NCI-H345 treated with DMSO at 0.1 percent for 48 hours (cell line): ENCODE results near the gene SMARCA1.
A peak's percentile ranks its signal among the peaks of the same experiment; 100 is the strongest.
"Not testable (repeated sequence)": the region's sequence is repeated elsewhere in the genome, so short reads cannot be mapped to it uniquely, and the experiment has no call there.

Source experiments
- DNase-seq: peaks from one replicate; lab custom pipeline; 2025; ENCODE audit not compliant: unreplicated experiment; lab: John Stamatoyannopoulos, UW

Gene SMARCA1, protein sequence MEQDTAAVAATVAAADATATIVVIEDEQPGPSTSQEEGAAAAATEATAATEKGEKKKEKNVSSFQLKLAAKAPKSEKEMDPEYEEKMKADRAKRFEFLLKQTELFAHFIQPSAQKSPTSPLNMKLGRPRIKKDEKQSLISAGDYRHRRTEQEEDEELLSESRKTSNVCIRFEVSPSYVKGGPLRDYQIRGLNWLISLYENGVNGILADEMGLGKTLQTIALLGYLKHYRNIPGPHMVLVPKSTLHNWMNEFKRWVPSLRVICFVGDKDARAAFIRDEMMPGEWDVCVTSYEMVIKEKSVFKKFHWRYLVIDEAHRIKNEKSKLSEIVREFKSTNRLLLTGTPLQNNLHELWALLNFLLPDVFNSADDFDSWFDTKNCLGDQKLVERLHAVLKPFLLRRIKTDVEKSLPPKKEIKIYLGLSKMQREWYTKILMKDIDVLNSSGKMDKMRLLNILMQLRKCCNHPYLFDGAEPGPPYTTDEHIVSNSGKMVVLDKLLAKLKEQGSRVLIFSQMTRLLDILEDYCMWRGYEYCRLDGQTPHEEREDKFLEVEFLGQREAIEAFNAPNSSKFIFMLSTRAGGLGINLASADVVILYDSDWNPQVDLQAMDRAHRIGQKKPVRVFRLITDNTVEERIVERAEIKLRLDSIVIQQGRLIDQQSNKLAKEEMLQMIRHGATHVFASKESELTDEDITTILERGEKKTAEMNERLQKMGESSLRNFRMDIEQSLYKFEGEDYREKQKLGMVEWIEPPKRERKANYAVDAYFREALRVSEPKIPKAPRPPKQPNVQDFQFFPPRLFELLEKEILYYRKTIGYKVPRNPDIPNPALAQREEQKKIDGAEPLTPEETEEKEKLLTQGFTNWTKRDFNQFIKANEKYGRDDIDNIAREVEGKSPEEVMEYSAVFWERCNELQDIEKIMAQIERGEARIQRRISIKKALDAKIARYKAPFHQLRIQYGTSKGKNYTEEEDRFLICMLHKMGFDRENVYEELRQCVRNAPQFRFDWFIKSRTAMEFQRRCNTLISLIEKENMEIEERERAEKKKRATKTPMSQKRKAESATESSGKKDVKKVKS

DNA sequence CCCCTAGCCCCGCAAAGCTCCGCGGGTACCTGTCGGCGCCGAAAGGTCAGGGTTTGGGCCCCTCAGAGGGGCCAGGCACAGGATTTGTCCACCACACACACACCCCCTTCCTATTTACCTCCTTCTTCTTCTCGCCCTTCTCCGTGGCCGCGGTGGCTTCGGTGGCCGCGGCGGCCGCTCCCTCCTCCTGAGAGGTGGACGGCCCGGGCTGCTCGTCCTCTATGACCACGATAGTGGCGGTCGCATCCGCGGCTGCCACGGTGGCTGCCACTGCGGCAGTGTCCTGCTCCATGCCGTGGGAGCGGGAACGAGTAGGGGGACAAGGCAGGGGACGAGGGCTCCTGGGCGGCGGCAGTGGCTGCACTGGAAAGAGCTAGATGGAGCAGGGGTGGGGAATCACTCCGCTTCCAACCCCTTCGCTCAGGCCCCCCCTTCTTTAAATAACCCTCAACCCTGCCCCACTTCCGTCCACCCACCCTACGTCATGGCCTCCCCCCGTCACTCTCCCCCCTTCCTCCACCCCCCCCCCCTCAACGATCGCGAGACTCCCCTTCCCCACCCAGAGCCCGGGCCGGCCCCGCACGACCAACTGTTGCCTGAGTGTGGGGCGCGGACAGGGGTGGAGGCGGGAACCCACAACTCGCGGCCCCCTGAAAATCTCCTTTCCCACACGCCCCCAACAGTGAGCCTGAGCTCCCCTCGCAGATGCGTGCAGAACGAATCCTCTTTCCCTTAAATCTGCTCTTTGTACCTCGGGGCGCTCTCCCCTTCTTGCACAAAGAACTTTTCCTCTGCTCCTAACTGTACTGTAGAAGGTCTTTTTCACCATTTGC, at the start of gene SMARCA1:
Gene SMARCA1 (minus strand): TSS at position 412 of the 833 bp plus-strand sequence. CDS start 120 bp downstream, at position 292.
- no peak for DNase-seq

DNA sequence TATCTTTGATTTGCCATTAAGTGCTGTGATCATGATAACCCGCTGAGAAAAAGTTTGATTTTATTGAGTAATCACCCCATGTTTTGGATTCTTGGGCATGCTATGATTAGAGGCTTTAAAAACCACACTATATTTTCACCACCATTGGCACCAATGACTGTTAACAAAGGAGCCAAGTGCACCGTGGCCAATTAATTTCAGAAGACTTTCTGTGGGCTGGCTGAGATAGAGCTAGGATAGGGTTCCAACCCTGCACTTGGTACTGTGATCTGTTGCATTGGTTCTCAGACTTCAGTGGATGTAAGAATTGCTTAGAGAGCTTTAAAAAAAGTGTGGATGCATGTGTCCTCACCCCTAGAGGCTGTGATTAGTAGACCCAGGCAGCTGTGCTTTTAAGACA, 49.1 kb upstream of the SMARCA1 start:
- DNase-seq, result no peak

DNA sequence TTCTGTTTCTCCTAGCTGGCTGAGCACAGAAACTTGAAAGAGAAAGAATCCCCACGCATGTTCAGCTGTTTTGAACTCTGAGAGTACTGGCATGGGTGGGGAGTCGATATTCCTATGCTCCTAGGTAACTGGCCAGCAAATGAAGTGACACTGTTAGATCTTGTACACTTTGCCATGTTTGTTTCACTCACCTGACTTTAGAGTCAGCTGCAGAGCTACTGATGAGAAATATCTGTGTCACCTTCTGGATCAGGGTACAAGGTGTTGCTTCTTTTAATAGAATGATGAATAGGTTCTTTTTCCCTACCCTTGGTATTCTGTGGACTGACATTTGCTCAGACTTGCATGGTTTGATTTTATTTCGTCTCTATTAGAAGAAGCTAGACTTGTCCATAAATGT, 45.1 kb upstream of the SMARCA1 start:
- DNase-seq, result no peak

DNA sequence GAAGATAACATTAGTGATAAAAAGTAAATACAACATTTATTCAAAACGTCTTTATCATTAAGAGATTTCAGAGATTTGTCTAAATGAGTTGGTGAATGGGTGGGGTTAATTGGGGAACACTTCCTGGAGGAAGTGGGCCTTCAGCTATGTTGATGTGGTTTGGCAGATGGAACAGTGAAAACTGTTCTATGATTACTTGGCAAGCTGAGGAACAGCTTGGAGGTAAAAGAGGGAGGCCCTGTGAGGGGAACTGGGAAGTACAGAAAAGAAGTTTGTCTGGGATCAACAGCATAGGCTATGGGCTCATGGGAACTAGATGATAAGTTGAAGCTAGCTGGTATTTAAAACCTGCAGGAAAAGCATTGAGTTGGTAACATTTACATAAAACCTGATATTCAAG, 42.8 kb upstream of the SMARCA1 start:
- no peak for DNase-seq

DNA sequence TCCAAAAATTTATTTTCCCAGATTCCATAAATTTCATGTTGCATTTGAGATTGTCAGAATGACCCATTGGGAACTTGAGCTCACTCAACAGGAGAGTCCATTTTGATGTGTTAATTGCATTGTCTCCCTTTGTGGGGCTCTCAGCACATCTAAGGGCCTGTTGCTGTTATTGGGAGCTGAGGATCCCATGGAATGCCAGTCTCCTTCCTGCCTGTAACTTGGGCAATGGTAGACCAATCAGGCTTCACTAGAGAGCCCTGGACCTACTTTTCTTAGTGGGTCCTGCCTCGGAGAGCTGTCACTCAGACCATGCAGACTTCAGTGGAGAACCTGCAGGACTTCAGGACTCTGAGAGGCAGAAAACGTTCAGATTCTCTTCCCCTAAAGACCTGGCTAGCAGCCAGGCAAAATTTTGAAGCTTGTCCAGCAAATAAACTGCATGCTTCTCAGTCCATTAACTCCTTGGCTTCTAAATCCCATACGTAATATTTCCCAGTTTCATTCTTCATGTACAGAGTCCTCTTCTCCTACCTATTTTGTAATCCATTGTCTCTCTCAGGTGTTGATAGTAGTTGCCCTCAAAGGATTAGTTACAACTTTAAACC, 41.9 kb upstream of the SMARCA1 start:
- no peak for DNase-seq

DNA sequence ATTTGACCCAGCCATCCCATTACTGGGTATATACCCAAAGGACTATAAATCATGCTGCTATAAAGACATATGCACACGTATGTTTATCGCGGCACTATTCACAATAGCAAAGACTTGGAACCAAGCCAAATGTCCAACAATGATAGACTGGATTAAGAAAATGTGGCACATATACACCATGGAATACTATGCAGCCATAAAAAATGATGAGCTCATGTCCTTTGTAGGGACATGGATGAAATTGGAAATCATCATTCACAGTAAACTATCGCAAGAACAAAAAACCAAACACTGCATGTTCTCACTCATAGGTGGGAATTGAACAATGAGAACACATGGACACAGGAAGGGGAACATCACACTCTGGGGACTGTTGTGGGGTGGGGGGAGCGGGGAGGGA, 41.1 kb upstream of the SMARCA1 start:
- DNase-seq, result not testable (repeated sequence)

DNA sequence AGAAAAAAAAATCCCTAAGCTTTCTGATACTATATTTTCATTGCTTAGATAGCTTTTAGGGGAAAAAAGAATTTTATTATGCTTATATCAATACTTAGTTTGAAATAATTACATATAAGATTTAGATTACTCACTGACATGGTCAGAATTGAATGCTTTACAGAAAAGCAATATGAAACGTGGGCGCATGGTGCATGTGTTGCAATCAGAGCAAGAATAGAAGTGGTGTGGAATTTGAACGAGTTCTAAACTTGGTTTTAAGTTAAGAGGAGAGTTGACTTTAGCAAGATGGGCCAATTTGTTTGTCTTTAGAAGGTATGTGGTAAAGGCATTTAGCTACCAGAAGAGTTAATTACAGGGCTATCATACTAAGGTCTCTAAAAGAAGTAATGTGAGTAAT, 38.2 kb upstream of the SMARCA1 start:
- no peak for DNase-seq

DNA sequence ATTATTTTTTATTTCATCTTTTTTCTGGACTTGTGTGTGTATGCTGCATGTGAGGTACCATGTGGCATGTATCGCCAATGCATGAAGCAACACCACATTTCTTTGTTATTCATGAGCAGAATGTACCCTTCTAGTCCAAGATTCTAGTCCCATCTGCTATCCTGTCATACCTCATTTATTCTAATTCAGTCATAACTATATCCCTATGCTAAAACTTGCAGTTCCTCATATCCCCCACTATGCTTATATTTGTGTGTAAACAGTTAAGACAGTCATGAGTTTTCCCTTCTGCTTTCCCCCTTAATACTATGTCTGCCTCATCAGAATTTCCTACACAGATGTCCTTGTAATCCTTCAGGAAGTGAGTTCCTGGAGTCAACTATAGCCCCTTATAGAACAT, 36.5 kb upstream of the SMARCA1 start:
- DNase-seq, result no peak

DNA sequence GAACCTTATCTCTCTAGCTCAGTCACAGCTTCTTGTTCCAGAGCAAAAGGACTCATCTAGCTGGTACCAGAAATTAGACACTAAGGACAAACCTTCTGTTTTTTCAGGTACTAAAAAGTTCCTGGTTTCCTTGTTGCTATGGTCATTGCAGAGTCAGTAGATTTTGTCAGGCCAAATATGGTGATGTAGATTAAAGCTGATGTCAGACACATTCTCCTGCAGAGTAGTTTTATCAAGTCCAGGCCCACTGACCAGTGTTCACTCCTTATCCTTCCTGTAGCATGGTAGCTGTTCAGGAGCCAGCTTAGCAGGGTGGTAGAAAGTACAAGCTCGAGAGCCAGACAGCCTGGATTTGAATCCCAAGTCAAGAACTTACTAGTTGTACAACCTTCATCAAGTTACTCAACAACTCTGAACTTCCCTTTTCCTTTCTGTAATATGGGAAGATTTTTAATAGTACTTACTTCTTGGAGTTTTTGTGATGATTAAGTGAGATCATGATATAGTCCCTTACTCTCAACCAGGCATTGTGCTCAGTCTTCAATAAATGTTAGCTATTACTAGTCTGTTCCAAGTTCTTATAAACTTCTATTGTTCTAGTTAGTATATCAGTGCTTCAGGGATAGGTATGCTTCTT, 34.7 kb upstream of the SMARCA1 start:
- DNase-seq, result no peak

DNA sequence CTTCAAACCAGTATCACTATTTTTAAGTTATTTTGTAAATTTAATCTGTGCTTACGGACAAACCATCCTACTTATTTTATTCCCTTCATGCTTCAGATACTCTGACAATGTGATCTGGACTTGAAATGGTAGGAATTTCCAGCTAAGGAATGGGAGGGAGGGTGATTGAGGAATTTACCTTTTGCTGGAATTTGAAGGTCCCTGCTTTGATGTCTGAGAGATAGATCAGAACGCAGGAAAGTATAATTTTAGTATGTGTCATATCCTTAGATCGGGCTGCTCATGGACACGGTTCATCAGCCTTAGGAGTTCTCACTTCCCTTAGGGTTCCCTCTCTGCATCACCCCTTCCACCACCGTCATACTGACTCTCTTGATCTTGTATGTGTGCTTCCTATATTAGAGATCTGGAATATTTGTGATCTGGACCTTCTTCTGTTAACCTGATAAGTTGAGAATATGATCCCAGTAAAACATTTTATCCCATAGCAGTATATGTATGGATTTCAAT, 33.6 kb upstream of the SMARCA1 start:
- DNase-seq, result no peak

DNA sequence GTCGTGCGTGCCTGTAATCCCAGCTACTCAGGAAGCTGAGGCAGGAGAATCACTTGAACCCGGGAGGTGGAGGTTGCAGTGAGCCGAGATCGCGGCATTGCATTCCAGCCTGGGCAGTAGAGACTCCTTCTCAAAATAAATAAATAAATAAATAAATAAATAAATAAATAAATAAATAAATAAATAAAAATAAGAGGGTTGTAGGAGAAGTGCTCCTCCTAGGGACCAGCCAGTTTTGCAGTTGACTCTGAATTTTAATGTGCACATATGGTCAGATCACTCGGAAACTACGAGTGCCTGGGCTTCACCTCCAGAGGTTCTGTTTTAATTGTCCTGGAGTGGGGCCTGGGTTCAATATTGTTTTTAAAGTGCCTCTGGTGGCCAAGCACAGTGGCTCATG, 31.5 kb upstream of the SMARCA1 start:
- not testable (repeated sequence) for DNase-seq

DNA sequence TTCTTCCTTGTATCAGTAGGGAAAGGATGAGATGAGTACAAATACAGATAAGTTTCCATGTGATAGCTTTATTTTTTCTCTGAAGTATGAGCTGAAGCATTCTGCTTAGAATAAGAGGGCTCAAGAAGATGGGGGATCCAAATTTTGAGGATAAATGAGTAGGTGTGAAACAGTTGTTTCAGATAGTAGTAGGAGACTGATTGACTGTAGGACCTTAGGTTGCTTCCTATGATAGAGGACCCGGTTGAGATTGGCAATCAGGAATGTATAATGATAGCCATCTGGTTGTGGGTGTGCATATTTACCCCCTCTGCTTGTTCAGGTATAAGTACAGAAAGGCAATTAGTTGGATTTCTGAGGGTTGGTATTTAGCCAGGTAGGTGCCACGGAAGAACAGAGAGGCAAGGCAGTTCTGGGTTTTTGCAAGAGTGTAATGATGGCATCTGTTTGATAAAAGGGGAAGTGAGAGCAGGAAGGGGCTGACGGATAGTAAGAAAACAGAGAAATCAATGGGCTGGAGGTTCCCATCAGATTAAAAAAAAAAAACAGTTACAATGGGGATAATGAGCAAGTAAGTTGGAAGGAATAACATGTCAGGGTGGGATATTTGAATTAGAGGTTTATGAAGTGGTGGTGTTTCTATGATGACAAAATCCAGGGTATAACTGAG, 30.5 kb upstream of the SMARCA1 start:
- DNase-seq, result no peak

DNA sequence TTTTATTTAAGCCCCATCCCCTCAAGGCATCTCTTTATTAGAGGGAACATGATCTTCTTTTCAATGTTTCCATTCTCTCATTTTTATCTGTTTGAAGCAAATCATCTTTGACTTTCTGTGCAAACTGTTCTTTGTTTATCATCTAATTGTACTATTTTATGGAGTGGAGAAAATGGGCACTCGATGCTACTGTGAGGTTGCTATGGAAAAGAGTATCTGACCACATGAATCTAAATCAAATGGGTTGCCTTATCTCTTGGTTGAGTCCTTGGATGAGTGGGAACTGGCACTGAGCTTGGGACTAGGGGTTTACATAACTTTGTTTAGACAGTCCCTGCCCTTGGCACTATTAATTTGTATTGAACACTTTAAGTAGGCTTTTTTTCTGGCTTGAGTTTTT, 25.8 kb upstream of the SMARCA1 start:
- no peak for DNase-seq

DNA sequence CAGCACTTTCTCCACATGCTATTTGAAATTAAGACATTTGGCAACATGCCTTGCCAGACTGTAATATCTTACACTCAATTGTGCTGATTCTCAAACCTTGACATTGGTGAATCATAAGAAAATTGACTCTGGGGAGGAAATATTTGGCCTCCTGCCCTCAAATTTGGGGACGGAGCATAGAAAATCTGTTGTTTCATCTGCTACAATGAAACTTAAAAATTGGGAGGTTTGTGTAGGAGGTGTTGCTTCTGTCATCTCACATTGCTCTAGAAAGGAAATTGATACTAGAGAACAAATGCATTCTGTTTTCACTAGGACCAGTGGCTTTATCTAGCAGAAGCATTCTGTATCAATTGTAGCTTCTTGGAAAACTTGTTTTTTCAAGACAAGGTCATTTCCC, 22.1 kb upstream of the SMARCA1 start:
- no peak for DNase-seq

DNA sequence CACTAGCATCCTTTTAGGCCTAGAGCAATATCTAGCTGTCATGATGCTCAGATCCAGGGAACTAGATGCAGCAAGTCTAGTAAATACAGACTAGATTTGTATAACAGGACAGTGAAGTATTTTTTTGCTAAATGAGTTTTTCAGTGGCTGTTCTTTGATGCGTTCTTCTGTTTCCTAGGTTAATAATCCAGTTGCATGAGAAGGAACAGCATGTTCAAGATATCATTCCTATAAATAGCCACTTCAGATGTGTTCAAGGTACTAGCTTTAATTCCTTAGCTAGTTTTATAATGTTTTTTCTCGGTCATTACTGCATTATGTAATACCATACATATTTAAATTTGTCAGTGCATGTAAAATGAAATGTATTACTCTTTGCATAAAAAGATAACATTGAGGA, 21.5 kb upstream of the SMARCA1 start:
- DNase-seq, result no peak

DNA sequence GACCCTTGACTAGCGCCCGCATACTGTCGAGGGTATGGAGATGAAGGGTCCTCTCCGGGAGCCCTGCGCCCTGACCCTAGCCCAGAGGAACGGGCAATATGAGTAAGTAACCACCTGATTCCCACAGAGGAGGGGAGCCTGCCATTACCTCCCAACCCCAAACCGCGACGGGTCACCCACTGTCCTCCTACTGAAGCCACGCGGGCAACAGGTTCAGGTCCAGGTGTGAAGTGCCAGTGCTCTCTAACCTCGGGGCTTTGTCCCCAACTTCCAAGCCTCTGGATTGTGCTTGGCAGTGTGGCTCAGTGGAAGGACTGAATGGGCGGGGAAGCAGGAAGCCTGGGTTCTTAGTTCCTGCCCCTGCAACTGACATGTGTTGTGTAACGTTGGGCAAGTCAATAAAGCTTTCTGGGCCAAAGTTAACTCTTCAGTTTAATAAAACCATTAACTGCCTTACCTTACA, 17.5 kb upstream of the SMARCA1 start:
- no peak for DNase-seq

DNA sequence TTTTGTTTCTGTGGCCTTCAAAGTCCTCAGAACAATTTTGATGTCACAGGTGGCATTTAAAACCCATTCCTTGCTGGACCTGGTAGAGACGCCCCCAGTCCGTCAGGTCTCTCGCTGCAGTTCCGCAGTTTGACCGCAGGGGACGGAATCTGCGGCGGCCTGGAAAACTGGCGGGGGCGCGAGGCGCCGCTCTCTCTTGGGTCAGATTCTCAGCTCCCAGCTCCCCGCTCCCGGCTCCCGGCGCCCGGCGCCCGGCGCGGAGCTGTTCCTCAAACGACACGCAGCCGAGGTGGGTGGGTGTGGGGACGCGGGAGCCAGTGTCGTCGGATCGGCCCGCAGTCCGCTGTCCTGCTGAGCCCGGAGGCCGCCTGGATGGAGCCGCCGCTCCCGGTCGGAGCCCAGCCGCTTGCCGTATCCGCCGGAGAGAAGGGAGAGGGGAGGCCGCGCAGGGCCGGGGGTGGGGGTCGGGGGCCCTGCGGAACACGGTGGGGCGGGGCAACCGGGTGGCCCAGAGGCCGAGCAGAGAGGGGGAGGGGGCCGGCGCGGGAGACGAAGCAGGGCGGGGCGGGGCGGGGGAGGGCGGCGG, 16.9 kb upstream of the SMARCA1 start, which contains the start of gene OCRL:
Gene OCRL (plus strand): TSS at position 192 of the 586 bp plus-strand sequence. CDS start 181 bp downstream, at position 373.
- DNase-seq, result peak; percentile 15

DNA sequence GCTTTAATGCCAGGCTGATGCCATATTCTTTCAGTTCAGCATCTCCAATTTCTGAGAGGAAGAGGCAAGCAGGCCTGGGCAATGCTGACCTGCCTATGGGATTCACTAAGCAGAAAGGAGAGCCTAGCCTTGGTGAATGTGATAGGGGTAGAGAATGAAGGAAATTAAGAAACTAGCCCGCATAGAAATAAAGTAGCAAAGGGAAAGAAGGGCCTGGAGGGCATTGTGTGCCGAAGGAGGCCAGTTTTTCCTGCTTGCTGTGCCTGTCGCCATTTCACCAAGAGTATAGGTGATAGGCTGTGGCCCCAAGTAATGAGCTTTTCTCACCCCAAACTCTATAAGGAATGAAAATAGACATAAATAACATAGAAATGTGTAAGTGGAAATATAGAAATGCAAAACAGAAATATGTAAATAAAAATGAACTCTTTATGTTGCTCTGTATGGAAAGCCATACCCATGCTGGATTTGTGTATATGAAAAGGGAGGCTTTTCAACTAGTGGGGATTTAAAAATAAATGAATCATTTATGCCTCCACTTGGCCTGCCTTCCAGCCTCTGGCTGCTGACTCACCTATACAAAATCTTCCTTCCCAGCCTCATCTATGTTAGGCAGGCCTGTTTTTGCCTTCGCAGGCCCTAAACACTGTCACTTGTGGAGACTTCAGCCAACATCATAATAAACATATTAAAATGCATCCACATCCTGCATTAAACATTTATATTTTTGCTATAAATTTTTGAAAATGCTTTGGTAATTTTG, 11.7 kb upstream of the SMARCA1 start:
- no peak for DNase-seq
